ENCODE measurements around the gene FNIP2.

GRCh38 chr4:158786121-158786601 lies 17.3 kb downstream of the FNIP2 start:
- TF ChIP-seq EZH2 (IDR thresholded peaks at IDR 0.05; ENCODE audit: insufficient read depth, low read length) (no peak), CTCF (IDR thresholded peaks at IDR 0.05; ENCODE audit: insufficient read depth, low read depth, low read length) (no peak)
